Stimulated activated naive CD4-positive, alpha-beta T cell treated with Interleukin-2 at 50 U/mL for 16 hours (primary cell): ENCODE results near the gene NOVA1.

Experiments used
- DNase-seq: peaks from one replicate; lab custom pipeline; 2025; lab: John Stamatoyannopoulos, UW

NOVA1 gene

GRCh38 chr14:26444822-26445221 lies 153.0 kb downstream of the NOVA1 start:
- no peak for DNase-seq

GRCh38 chr14:26443654-26444053 lies 154.2 kb downstream of the NOVA1 start:
- no peak for DNase-seq

- no peak for DNase-seq
Observed at GRCh38 chr14:26429205-26429604, 168.6 kb downstream of the NOVA1 start.

GRCh38 chr14:26427097-26427496 lies 170.7 kb downstream of the NOVA1 start:
- no peak for DNase-seq

- no peak for DNase-seq
Observed at GRCh38 chr14:26424537-26424936, 173.3 kb downstream of the NOVA1 start.

- DNase-seq = no peak
Observed at GRCh38 chr14:26415618-26416123, 182.2 kb downstream of the NOVA1 start.

- DNase-seq = no peak
Observed at GRCh38 chr14:26414926-26415325, 182.9 kb downstream of the NOVA1 start.

GRCh38 chr14:26414103-26414502 lies 183.7 kb downstream of the NOVA1 start:
- DNase-seq = no peak

GRCh38 chr14:26412421-26412820 lies 185.4 kb downstream of the NOVA1 start:
- DNase-seq = no peak

- no peak for DNase-seq
Observed at GRCh38 chr14:26410189-26410685, 187.6 kb downstream of the NOVA1 start.

GRCh38 chr14:26404927-26405326 lies 192.9 kb downstream of the NOVA1 start:
- DNase-seq = no peak

- no peak for DNase-seq
Observed at GRCh38 chr14:26403760-26404159, 194.1 kb downstream of the NOVA1 start.

GRCh38 chr14:26402126-26402525 lies 195.7 kb downstream of the NOVA1 start:
- no peak for DNase-seq

- DNase-seq = no peak
Observed at GRCh38 chr14:26401179-26401968, 196.5 kb downstream of the NOVA1 start.

- DNase-seq = no peak
Observed at GRCh38 chr14:26400373-26400772, 197.5 kb downstream of the NOVA1 start.

GRCh38 chr14:26398616-26399015 lies 199.2 kb downstream of the NOVA1 start:
- no peak for DNase-seq
